ENCODE results near the gene INPP5J. TPM values are rescaled to one million over a fixed set of nuclear protein-coding genes. Genes with fewer than 3 reads are reported as not detected.

Gene INPP5J
- total RNA-seq, 2 donors from 2014 or later, result 18.3 to 18.4 TPM

GRCh38 chr22:31140746-31141145, 18.0 kb downstream of the INPP5J start:
- Histone ChIP-seq H3K4me3 (no peak overlapping the region), H3K9me3 (no peaks in the 10 kb centered on the region), H3K4me1 (no peaks in the 10 kb centered on the region), H3K27me3 (no peaks in the 10 kb centered on the region), H3K27ac (no peak overlapping the region), H3K9ac (ENCODE audit: low read depth in 2 of 2, low read length in 2 of 2) (no peak overlapping the region), H3K36me3 (no peaks in the 10 kb centered on the region)
- no peak for DNase-seq
- no peak for TF ChIP-seq CTCF (IDR thresholded peaks at IDR 0.05)
- intact Hi-C loops (cut with DNase I), result no loop called here

- H3K36me3 ChIP-seq, result no peaks in the 10 kb centered on the region
- no peak overlapping the region for H3K9ac ChIP-seq (ENCODE audit: low read depth in 2 of 2, low read length in 2 of 2)
- TF ChIP-seq CTCF (IDR thresholded peaks at IDR 0.05), result no peak
- intact Hi-C loops (cut with DNase I), result no loop called here
- H3K27ac ChIP-seq, result no peak overlapping the region
- no peaks in the 10 kb centered on the region for H3K27me3 ChIP-seq
- no peaks in the 10 kb centered on the region for H3K9me3 ChIP-seq
- no peak for DNase-seq
- H3K4me3 ChIP-seq, result no peak overlapping the region
- H3K4me1 ChIP-seq, result no peaks in the 10 kb centered on the region
Observed at GRCh38 chr22:31141551-31141950, 18.8 kb downstream of the INPP5J start.

- Histone ChIP-seq H3K9me3 (no peaks in the 10 kb centered on the region), H3K4me3 (no peak overlapping the region), H3K27ac (no peak overlapping the region), H3K27me3 (no peaks in the 10 kb centered on the region), H3K4me1 (no peaks in the 10 kb centered on the region), H3K9ac (ENCODE audit: low read depth in 2 of 2, low read length in 2 of 2) (no peak overlapping the region), H3K36me3 (no peaks in the 10 kb centered on the region)
- no peak for DNase-seq
- TF ChIP-seq CTCF (IDR thresholded peaks at IDR 0.05), result no peak
- intact Hi-C loops (cut with DNase I), result no loop called here
Observed at GRCh38 chr22:31142285-31142684, 19.5 kb downstream of the INPP5J start.

GRCh38 chr22:31143038-31143437, 20.3 kb downstream of the INPP5J start:
- intact Hi-C loops (cut with DNase I), result no loop called here
- H3K27ac ChIP-seq, result no peak overlapping the region

GRCh38 chr22:31143537-31143936, 20.8 kb downstream of the INPP5J start:
- no peaks in the 10 kb centered on the region for H3K9me3 ChIP-seq
- no peaks in the 10 kb centered on the region for H3K4me1 ChIP-seq
- DNase-seq, result no peak
- TF ChIP-seq CTCF (IDR thresholded peaks at IDR 0.05), result no peak
- no peaks in the 10 kb centered on the region for H3K27me3 ChIP-seq
- no peaks in the 10 kb centered on the region for H3K36me3 ChIP-seq
- intact Hi-C loops (cut with DNase I), result no loop called here
- no peak overlapping the region for H3K27ac ChIP-seq
- H3K9ac ChIP-seq (ENCODE audit: low read depth in 2 of 2, low read length in 2 of 2), result no peak overlapping the region
- no peak overlapping the region for H3K4me3 ChIP-seq

More at GRCh38 chr22:31143038-31143437, 20.3 kb downstream of the INPP5J start:
- no peaks in the 10 kb centered on the region for H3K27me3 ChIP-seq
- no peaks in the 10 kb centered on the region for H3K4me1 ChIP-seq
- no peak for TF ChIP-seq CTCF (IDR thresholded peaks at IDR 0.05)
- DNase-seq, result no peak
- H3K9me3 ChIP-seq, result no peaks in the 10 kb centered on the region
- H3K36me3 ChIP-seq, result no peaks in the 10 kb centered on the region
- no peak overlapping the region for H3K9ac ChIP-seq (ENCODE audit: low read depth in 2 of 2, low read length in 2 of 2)
- no peak overlapping the region for H3K4me3 ChIP-seq

GRCh38 chr22:31144223-31144622, 21.5 kb downstream of the INPP5J start:
- intact Hi-C loops (cut with DNase I), result no loop called here
- Histone ChIP-seq H3K4me3 (no peak overlapping the region), H3K9ac (ENCODE audit: low read depth in 2 of 2, low read length in 2 of 2) (no peak overlapping the region), H3K27me3 (no peaks in the 10 kb centered on the region), H3K4me1 (no peaks in the 10 kb centered on the region), H3K36me3 (no peaks in the 10 kb centered on the region), H3K9me3 (no peaks in the 10 kb centered on the region), H3K27ac (no peak overlapping the region)
- TF ChIP-seq CTCF (IDR thresholded peaks at IDR 0.05), result no peak
- no peak for DNase-seq

All from colonic mucosa (tissue), 4 donors.